ENCODE measurements around the gene COL9A3.

DNA sequence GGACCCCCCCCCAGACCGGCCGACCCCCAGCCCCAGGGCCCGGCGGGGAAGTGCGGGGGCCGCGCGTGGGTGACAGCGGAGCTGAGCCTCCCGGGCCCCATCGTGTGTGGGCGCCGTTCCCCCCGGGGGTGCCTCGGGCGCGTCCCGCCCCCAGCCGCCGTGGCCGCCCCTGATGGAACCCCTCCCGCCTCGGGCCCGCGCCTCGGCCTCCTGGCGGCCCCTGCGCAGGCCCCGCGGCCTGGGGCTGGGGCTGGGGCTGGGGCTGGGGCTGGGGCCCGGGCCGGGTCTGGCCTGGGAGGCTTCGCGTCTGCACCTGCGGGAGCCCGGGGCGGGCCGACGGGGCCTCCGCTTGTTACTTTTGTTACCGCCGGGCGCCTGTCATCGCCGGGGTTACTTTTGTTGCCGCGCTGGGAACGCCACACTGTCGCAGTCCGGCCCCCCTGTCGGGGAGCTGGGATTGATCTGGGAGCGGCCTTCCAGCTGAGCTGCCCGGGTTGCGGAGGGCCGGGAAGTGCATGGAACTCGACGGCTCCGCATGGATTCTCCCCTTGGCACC lies 11.6 kb upstream of the COL9A3 start:
- TF ChIP-seq CTCF (IDR thresholded peaks at IDR 0.05) (no peak), POLR2AphosphoS5 (IDR thresholded peaks at IDR 0.05) (no peak), POLR2A (IDR thresholded peaks at IDR 0.05; ENCODE audit: low read depth) (no peak), EP300 (IDR thresholded peaks at IDR 0.05) (no peak)

Measured in esophagus muscularis mucosa (tissue), 4 donors.